ENCODE data around the gene BRK1.
"Not testable (repeated sequence)": the region's sequence is repeated elsewhere in the genome, so short reads cannot be mapped to it uniquely, and the experiment has no call there.

GRCh38 chr3:10158555-10158954, 43.1 kb downstream of the BRK1 start:
- not testable (repeated sequence) for TF ChIP-seq EZH2phosphoT487 (conservative IDR thresholded peaks at IDR 0.05; ENCODE audit: low read length); CTCF (IDR thresholded peaks at IDR 0.05; ENCODE audit: insufficient read depth, low read length, poor library complexity, severe bottlenecking)

Measured in SU-DHL-6 (cell line).